Transverse colon (tissue), 4 donors: ENCODE data around the gene DNMBP. TPM values are rescaled to one million over a fixed set of nuclear protein-coding genes. Genes with fewer than 3 reads are reported as not detected.

Experiments used
- DNase-seq: peaks from one replicate; pipeline ENCODE4 v3.0.0-alpha.2; 2019
- H3K27ac ChIP-seq, 4 donors: fragments of 200-600 bp; sonication (generic); 2 replicates each; pipeline ENCODE4 v1.5.1; 2016 to 2018; ENCODE audit warnings: inconsistent platforms in 4 of 4
- H3K27me3 ChIP-seq: fragments of 200-600 bp; sonication (generic); 2 replicates; pipeline ENCODE4 v1.5.1; 2017; ENCODE audit warnings: inconsistent platforms
- H3K36me3 ChIP-seq, 4 donors: fragments of 200-600 bp; sonication (generic); 2 replicates each; pipeline ENCODE4 v1.5.1; 2017 to 2019; ENCODE audit warnings: inconsistent platforms in 4 of 4
- H3K4me1 ChIP-seq, 4 donors: fragments of 200-600 bp; sonication (generic); 2 replicates each; pipeline ENCODE4 v1.5.1; 2017 to 2020; ENCODE audit warnings: inconsistent platforms in 4 of 4
- H3K4me3 ChIP-seq, 4 donors: fragments of 200-600 bp; sonication (generic); 1 replicate in 1 of 4; 2 replicates in 3 of 4; pipeline versions ENCODE4 v1.5.1 to v1.6.1; 2017 to 2019; ENCODE audit warnings: inconsistent platforms in 4 of 4
- H3K9me3 ChIP-seq, 2 donors: fragments of 200-600 bp; sonication (generic); 2 replicates each; pipeline ENCODE4 v1.5.1; 2017 to 2019; ENCODE audit warnings: inconsistent platforms in 2 of 2
- CTCF ChIP-seq, 5 experiments: fragments of 200-600 bp in 3 of 5; fragments of 450-650 bp in 2 of 5; sonication (generic) in 3 of 5; IDR thresholded peaks; 1 replicate in 2 of 5; 2 replicates in 3 of 5; pipeline ENCODE4 v1.5.1; 2016 to 2017; ENCODE audit warnings: antibody characterized with exemption in 5 of 5, inconsistent platforms in 3 of 5, mild to moderate bottlenecking in 2 of 5, moderate library complexity in 1 of 5
- EP300 ChIP-seq: sonication (generic); formaldehyde crosslinking; IDR thresholded peaks from one replicate; pipeline ENCODE4 v1.6.1; 2017; ENCODE audit warnings: antibody characterized with exemption, low read depth
- POLR2A ChIP-seq: fragments of 450-650 bp; IDR thresholded peaks from one replicate; pipeline ENCODE4 v1.6.1; 2016; ENCODE audit warnings: antibody characterized with exemption, mild to moderate bottlenecking, moderate library complexity
- POLR2AphosphoS5 ChIP-seq, 3 donors: sonication (generic); formaldehyde crosslinking; IDR thresholded peaks; one replicate each; pipeline ENCODE4 v1.6.1; 2016; ENCODE audit warnings: antibody characterized with exemption in 3 of 3
- WGBS, 2 donors: methylation state at CpG; one replicate each; pipeline ENCODE4 v1.1.5; 2018; ENCODE audit warnings: low coverage in 1 of 2; 5-methylcytosine and 5-hydroxymethylcytosine counted together
- in situ Hi-C, 4 donors: fragments of 200-750 bp; cut with MboI; loops; one replicate each; pipeline versions ENCODE4 v1.15.0 to v1.15.1; 2017; ENCODE audit warnings: low sequenced_read_pairs in 3 of 4, low pct_ligation_motif_present in 1 of 4, low pct_unique_long_range_greater_than_20kb in 1 of 4
- intact Hi-C: fragments of 100-400 bp; cut with DNase I; formaldehyde crosslinking; loops from one replicate; pipeline ENCODE4 v1.15.1; 2023; ENCODE audit warnings: low total_unique reads
- total RNA-seq, 4 donors: library from RNA; depleted of rRNA; stranded (reverse); fragments of >200 nt; gene quantifications; one replicate each; pipeline ENCODE4 v1.1.0, GENCODE V29; 2016

The DNMBP gene
- total RNA-seq, 4 donors from 2014 or later: 38.5 to 68.5 (median 48.0) TPM

GRCh38 chr10:100027416-100027815, 17.7 kb upstream of the DNMBP start:
- H3K4me1 ChIP-seq: no peaks in the 10 kb centered on the region
- WGBS, 2 donors: 93 to 100% methylated on average over 1 of the region's 1 CpG
- in situ Hi-C loops: no loop called here
- H3K27ac ChIP-seq: no peak overlapping the region
- H3K4me3 ChIP-seq: no peak overlapping the region
- TF ChIP-seq CTCF (IDR thresholded peaks at IDR 0.05): no peak
- no peak for TF ChIP-seq EP300
- TF ChIP-seq POLR2A: no peak
- TF ChIP-seq POLR2AphosphoS5 (IDR thresholded peaks at IDR 0.05): no peak
- intact Hi-C loops: no loop called here
- DNase-seq: no peak
- H3K27me3 ChIP-seq: no peaks in the 10 kb centered on the region
- H3K36me3 ChIP-seq: no peaks in the 10 kb centered on the region
- H3K9me3 ChIP-seq: peaks cover 0 to 6% of the 10 kb centered on the region in 2 donors

GRCh38 chr10:100025576-100025975, 15.8 kb upstream of the DNMBP start:
- in situ Hi-C loops (no loop called here), intact Hi-C loops (no loop called here)
- WGBS, 2 donors: 69 to 85% methylated on average over 2 to 5 of the region's 5 CpGs

GRCh38 chr10:100024748-100025147, 15.0 kb upstream of the DNMBP start:
- H3K4me1 ChIP-seq: no peaks in the 10 kb centered on the region
- H3K27me3 ChIP-seq: no peaks in the 10 kb centered on the region
- H3K4me3 ChIP-seq: no peak overlapping the region
- no peak for TF ChIP-seq POLR2AphosphoS5 (IDR thresholded peaks at IDR 0.05)
- no peak for TF ChIP-seq POLR2A
- TF ChIP-seq CTCF (IDR thresholded peaks at IDR 0.05): no peak
- TF ChIP-seq EP300: no peak
- in situ Hi-C loops (no loop called here), intact Hi-C loops (no loop called here)
- no peaks in the 10 kb centered on the region for H3K36me3 ChIP-seq
- 85 to 90% methylated on average over 11 of the region's 11 CpGs for WGBS, 2 donors
- H3K9me3 ChIP-seq: peaks cover 0 to 6% of the 10 kb centered on the region in 2 donors
- H3K27ac ChIP-seq: no peak overlapping the region
- no peak for DNase-seq

More at GRCh38 chr10:100025576-100025975, 15.8 kb upstream of the DNMBP start:
- no peaks in the 10 kb centered on the region for H3K4me1 ChIP-seq
- H3K4me3 ChIP-seq: no peak overlapping the region
- no peak for TF ChIP-seq EP300
- no peak for TF ChIP-seq CTCF (IDR thresholded peaks at IDR 0.05)
- no peak for TF ChIP-seq POLR2AphosphoS5 (IDR thresholded peaks at IDR 0.05)
- no peaks in the 10 kb centered on the region for H3K36me3 ChIP-seq
- no peak for DNase-seq
- H3K27ac ChIP-seq: no peak overlapping the region
- no peaks in the 10 kb centered on the region for H3K27me3 ChIP-seq
- H3K9me3 ChIP-seq: peaks cover 0 to 6% of the 10 kb centered on the region in 2 donors

- 29 to 52% methylated on average over 1 to 2 of the region's 2 CpGs for whole genome bisulfite sequencing, 2 donors
- no peaks in the 10 kb centered on the region for H3K36me3 ChIP-seq
- H3K9me3 ChIP-seq: no peaks in the 10 kb centered on the region
- intact Hi-C loops (no loop called here), in situ Hi-C loops (no loop called here)
- no peak overlapping the region for H3K4me3 ChIP-seq
- H3K27ac ChIP-seq: no peak overlapping the region
- DNase-seq: no peak
- TF ChIP-seq EP300: no peak
- no peak for TF ChIP-seq POLR2AphosphoS5 (IDR thresholded peaks at IDR 0.05)
- TF ChIP-seq CTCF (IDR thresholded peaks at IDR 0.05): no peak
- TF ChIP-seq POLR2A: no peak
- H3K4me1 ChIP-seq: no peaks in the 10 kb centered on the region
- H3K27me3 ChIP-seq: no peaks in the 10 kb centered on the region
These were observed 12.7 kb upstream of the DNMBP start for GRCh38 chr10:100022403-100022802.
